NCI-H460 (cell line): Measurements from ENCODE around the gene TERT. TPM values are rescaled to one million over a fixed set of nuclear protein-coding genes. Genes with fewer than 3 reads are reported as not detected.

Experiments used
- DNase-seq: peaks from one replicate; pipeline ENCODE4 v3.0.0-alpha.2; 2016; ENCODE audit warnings: low read depth; ENCODE audit errors: extremely low read depth
- total RNA-seq: library from RNA; depleted of rRNA; stranded (reverse); fragments of >200 nt; shearing (Covaris generic); gene quantifications from 2 replicates; pipeline ENCODE4 v1.2.3, GENCODE V29; 2014

The TERT gene
- total RNA-seq, 1 experiment from 2014 or later, result 1.5 TPM

DNA sequence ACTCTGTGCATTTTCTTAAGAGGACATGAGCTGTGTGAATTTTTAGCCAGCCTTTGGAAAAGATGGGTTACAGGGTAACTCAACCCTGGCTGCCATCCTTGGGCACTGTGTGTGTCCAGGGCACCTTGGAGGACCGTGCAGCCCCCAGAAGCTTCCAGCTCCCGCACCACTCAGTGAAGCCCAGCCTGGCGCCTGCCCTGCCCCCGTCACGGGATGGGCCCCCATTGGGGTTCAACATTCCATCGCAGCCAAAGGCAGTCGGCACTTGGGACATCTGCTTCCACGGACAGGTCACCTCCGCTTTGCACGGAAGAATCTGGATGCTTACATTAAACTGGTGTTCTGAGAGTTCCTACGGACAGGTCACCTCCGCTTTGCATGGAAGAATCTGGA lies 71.6 kb downstream of the TERT start:
- DNase-seq, result no peak

- no peak for DNase-seq
Measured at GRCh38 chr5:1222621-1223277, 72.1 kb downstream of the TERT start.

DNA sequence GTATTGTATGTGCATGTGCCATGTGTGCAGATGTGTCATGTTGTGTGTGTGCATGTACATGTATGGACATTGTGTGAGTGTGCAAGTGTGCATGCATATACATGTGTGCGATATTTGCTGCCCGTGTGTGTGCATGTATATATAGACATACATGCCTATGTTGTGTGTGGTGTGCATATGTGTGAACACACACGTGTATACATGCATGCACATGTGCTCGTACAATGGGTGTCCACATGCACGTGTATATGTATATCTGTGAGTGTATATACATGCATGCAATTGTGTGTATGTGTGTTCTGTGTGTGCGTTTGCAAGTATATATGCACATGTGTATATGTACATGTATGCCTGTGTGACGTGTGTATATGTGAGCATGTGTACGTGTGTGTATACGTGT lies 72.7 kb downstream of the TERT start:
- DNase-seq, result no peak

GRCh38 chr5:1221721-1222120 lies 73.1 kb downstream of the TERT start:
- no peak for DNase-seq

GRCh38 chr5:1220831-1221230 lies 74.0 kb downstream of the TERT start:
- DNase-seq, result no peak

GRCh38 chr5:1220351-1220750 lies 74.5 kb downstream of the TERT start:
- no peak for DNase-seq

DNA sequence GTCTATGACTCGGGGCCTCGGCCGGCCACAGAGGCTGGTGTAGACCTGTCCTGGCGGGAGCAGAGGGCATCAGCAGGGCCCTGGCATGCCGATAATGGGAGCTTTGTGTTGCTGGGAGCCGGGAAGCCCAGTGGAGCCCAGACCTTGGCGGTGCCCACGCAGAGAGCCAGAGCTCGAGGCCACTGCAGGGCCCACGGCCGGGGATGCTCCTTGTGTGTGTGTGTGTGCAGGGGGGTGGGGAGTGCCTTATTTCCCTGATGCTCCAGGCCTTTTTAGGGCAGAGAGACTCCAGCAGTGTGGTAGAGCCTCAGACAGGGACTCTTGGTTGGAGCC lies 75.1 kb downstream of the TERT start:
- DNase-seq, result no peak

- DNase-seq, result no peak
Measured at GRCh38 chr5:1219098-1219767, 75.6 kb downstream of the TERT start.

- no peak for DNase-seq
Measured at GRCh38 chr5:1218351-1219080, 76.4 kb downstream of the TERT start.

GRCh38 chr5:1217596-1218206 lies 77.2 kb downstream of the TERT start:
- no peak for DNase-seq

- DNase-seq, result no peak
Measured at GRCh38 chr5:1216918-1217295, 78.0 kb downstream of the TERT start.

GRCh38 chr5:1216211-1216917 lies 78.5 kb downstream of the TERT start:
- DNase-seq, result no peak

DNA sequence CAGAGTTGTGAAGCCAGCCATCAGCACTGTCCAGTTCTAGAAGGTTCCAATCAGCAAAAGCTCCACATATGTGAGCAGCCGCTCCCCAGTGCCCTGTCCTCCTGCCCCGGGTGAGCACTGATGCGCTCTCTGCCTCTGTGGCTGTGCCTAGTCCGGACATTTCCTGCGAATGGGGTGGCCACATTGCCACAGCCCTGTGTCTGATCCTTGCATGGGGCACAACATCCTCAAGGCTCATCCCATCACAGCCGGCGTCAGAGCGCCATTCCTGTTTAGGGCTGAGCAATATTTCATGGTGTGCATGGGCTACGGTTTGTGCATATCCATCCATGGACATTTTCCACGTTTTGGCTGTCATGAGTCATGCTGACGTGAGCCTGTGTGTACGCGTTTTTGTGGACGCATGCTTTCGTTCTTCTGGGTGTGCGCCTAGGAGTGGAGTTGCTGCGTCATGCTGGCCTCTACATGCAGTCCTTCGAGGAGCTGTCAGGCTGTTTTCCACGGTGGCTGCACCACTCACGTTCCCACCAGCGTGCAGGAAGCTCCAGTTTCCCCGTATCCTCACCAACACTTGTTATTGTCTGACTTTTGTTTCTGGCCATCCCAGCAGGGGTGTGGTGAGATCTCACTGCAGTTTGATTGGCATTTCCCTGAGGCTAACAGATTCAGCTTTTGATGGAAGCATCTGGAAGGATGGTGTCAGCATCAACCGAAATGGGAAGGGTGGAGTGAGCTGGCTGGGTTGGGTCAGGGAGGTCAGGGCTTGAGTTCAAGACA lies 79.4 kb downstream of the TERT start:
- no peak for DNase-seq

- DNase-seq, result no peak
Measured at GRCh38 chr5:1214936-1215220, 80.0 kb downstream of the TERT start.

DNA sequence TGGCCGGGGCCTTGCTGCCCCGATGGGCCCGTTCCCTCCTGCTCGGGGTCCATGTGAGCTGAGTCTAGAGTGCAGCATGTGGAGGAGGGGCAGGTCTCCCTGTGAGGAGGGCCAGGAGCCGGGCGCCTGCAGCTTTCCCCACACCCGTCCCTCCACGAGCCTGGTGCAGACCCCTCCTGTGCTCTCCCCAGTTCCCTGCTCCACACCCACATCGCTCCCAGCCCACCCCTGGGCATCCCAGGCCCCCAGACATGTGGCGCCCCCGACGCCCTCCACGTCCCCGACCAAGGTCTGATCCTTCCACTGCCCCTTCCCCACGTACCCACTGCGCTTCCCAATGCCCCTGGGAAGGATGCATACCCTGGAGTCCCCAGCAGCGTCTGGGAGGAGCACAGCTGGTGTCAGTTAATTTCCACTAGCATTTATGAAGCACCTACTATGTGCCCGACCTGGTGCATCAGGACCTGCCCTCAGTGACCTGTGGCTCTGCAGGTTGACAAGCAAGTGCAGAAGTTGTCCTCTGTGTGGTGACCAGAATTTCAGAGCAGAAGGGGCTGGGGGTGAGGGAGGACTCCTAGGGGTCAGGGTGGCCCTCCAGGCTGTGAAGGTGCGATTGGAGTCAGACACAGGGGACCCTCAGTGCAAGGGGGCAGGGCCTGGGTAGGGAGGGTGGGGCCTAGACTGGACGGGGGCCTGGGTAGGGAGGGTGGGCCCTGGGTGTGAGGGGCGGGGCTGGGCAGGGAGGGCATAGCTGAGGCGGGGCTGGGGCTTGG lies 80.5 kb downstream of the TERT start:
- DNase-seq, result no peak

- no peak for DNase-seq
Measured at GRCh38 chr5:1213508-1214162, 81.2 kb downstream of the TERT start.

- DNase-seq, result no peak
Measured at GRCh38 chr5:1212881-1213280, 82.0 kb downstream of the TERT start.

DNA sequence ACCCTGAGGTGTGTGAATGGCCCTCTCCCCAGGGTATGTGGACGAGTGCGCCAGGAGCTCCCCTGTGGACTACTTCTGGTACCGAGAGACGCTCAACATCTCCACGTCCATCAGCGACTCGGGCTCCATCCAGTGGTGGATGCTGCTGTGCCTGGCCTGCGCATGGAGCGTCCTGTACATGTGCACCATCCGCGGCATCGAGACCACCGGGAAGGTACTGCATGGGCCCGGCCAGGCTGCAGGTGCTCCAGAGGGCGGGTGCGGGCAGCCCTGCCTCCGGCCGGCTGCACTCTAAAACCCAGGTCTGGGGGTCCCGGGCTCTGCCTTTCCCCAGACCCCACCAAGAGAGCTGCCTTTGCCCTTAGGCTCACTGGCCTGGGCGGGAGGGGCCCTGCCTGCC lies 82.6 kb downstream of the TERT start:
- DNase-seq, result no peak

DNA sequence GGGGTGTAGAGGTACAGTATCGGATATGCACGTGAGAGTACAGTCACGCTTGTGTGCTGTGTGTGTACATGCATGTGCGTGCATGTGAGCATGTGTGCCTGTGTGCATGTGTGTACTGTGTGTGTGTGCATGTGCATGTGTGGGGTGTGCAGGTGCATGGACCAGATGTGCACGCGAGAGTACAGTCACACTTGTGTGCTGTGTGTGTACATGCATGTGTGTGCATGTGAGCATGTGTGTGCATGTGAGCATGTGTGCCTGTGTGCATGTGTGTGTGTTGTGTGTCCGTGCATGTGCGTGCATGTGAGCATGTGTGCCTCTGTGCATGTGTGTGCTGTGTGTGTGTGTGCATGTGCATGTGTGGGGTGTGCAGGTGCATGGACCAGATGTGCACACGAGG lies 83.2 kb downstream of the TERT start:
- DNase-seq, result no peak
